Activated B cell treated with CpG ODN at 0.5 μM for 24 hours (primary cell): ENCODE data around the gene SPEF1. TPM values are rescaled to one million over a fixed set of nuclear protein-coding genes. Genes with fewer than 3 reads are reported as not detected.
"Not testable (repeated sequence)": the region's sequence is repeated elsewhere in the genome, so short reads cannot be mapped to it uniquely, and the experiment has no call there.

Experiments used
- ATAC-seq: fragments of 200-7000 bp; cut with Tn5 transposase; one replicate; pipeline ENCODE4 v1.10.0; 2021; ENCODE audit warnings: low read depth, mild to moderate bottlenecking, moderate library complexity
- CTCF ChIA-PET: fragments of 350-600 bp; sonication (Branson Sonifier 250); formaldehyde crosslinking; loops from one replicate; lab custom pipeline; 2021; ENCODE audit warnings: antibody characterized with exemption; lab: Charles Lee
- POLR2A ChIA-PET: fragments of 350-600 bp; sonication (Branson Sonifier 250); formaldehyde crosslinking; loops from one replicate; lab custom pipeline; 2021; ENCODE audit warnings: antibody characterized with exemption; lab: Charles Lee
- DNase-seq: peaks from one replicate; pipeline ENCODE4 v3.0.0; 2022
- H3K27ac Mint-ChIP-seq: one replicate; pipeline ENCODE4 v1.8.0; 2020; ENCODE audit warnings: mixed read lengths
- H3K27me3 Mint-ChIP-seq: one replicate; pipeline ENCODE4 v1.8.0; 2021; ENCODE audit warnings: mixed read lengths
- H3K36me3 Mint-ChIP-seq: one replicate; pipeline ENCODE4 v1.8.0; 2021; ENCODE audit warnings: low read depth, mixed read lengths
- H3K4me1 Mint-ChIP-seq: one replicate; pipeline ENCODE4 v1.8.0; 2021; ENCODE audit warnings: mixed read lengths
- H3K4me3 Mint-ChIP-seq: one replicate; pipeline ENCODE4 v1.8.0; 2020; ENCODE audit warnings: mild to moderate bottlenecking, mixed read lengths
- H3K9me3 Mint-ChIP-seq: one replicate; pipeline ENCODE4 v1.8.0; 2020; ENCODE audit warnings: mixed read lengths
- CTCF ChIP-seq: fragments of 200-600 bp; IDR thresholded peaks from one replicate; pipeline ENCODE4 v1.8.0; 2022; ENCODE audit warnings: antibody characterized with exemption, mild to moderate bottlenecking
- intact Hi-C: fragments of 100-400 bp; cut with micrococcal nuclease; formaldehyde crosslinking; loops from one replicate; pipeline ENCODE4 v1.15.1; 2024
- total RNA-seq: library from RNA; stranded (reverse); gene quantifications from 2 replicates; pipeline ENCODE4 v1.2.3, GENCODE V29; 2022

SPEF1 gene
- not detected in 2 replicates for total RNA-seq

- peaks cover 49% of the 10 kb centered on the region for H3K4me1 Mint-ChIP-seq
- ChIA-PET POLR2A (interaction anchor here (0.6 to 2.5 kb wide), 8 partner anchors 9 to 114 kb away, joined by 3 to 16 read pairs (median 6); partner anchors contain the start of genes ADISSP and AP5S1), CTCF (interaction anchor here (0.8 to 1.0 kb wide), 3 partner anchors 12 to 304 kb away, joined by 3 to 5 read pairs (median 3); no protein-coding TSS in a partner anchor)
- TF ChIP-seq CTCF: no peak
- intact Hi-C loops: loop anchor here (1.0 kb wide), 1 partner anchor 13 kb away; no protein-coding TSS in a partner anchor
- peak within 1 kb of the TSS; percentile 79 for H3K4me3 Mint-ChIP-seq
- peak within 1 kb of the TSS; percentile 74 for H3K27ac Mint-ChIP-seq
- no peaks in the 10 kb centered on the region for H3K9me3 Mint-ChIP-seq
- peaks cover 7% of the 10 kb centered on the region for H3K36me3 Mint-ChIP-seq
- ATAC-seq (peak; percentile 67), DNase-seq (no peak)
- peaks cover 2% of the 10 kb centered on the region for H3K27me3 Mint-ChIP-seq
These were observed at the start of gene SPEF1 for GRCh38 chr20:3781153-3781910. TSS of gene SPEF1 (minus strand) at chr20:3781448. CDS start at chr20:3781287, 161 bp downstream.

- CTCF ChIA-PET, DNase-seq, POLR2A ChIA-PET, H3K4me3 Mint-ChIP-seq, H3K27ac Mint-ChIP-seq, intact Hi-C loops, H3K9me3 Mint-ChIP-seq, H3K4me1 Mint-ChIP-seq, H3K27me3 Mint-ChIP-seq, ATAC-seq: not testable (repeated sequence)
- H3K36me3 Mint-ChIP-seq: peaks cover 29% of the 10 kb centered on the region
These were observed 48.6 kb upstream of the SPEF1 start for GRCh38 chr20:3829891-3830290.

GRCh38 chr20:3828798-3829197 lies 47.5 kb upstream of the SPEF1 start:
- intact Hi-C loops: no loop called here
- ATAC-seq: no peak
- Mint-ChIP-seq H3K27me3 (no peaks in the 10 kb centered on the region), H3K4me3 (no peak overlapping the region), H3K9me3 (no peaks in the 10 kb centered on the region), H3K27ac (no peak overlapping the region), H3K36me3 (peaks cover 39% of the 10 kb centered on the region), H3K4me1 (peaks cover 9% of the 10 kb centered on the region)
- ChIA-PET CTCF (no interaction called here), POLR2A (no interaction called here)
- TF ChIP-seq CTCF: no peak
- no peak for DNase-seq

GRCh38 chr20:3826420-3826819 lies 45.2 kb upstream of the SPEF1 start:
- Mint-ChIP-seq H3K4me3 (no peak overlapping the region), H3K4me1 (peaks cover 14% of the 10 kb centered on the region), H3K27ac (no peak overlapping the region), H3K27me3 (no peaks in the 10 kb centered on the region), H3K9me3 (no peaks in the 10 kb centered on the region), H3K36me3 (peaks cover 55% of the 10 kb centered on the region)
- ChIA-PET POLR2A (interaction anchor here (0.6 kb wide), 1 partner anchor 25 kb away, joined by 3 read pairs; no protein-coding TSS in a partner anchor), CTCF (no interaction called here)
- intact Hi-C loops: no loop called here
- TF ChIP-seq CTCF: no peak
- DNase-seq: no peak
- ATAC-seq: no peak

- ChIA-PET CTCF (no interaction called here), POLR2A (no interaction called here)
- H3K27me3 Mint-ChIP-seq: no peaks in the 10 kb centered on the region
- no peak overlapping the region for H3K27ac Mint-ChIP-seq
- ATAC-seq: no peak
- H3K4me3 Mint-ChIP-seq: no peak overlapping the region
- peaks cover 55% of the 10 kb centered on the region for H3K36me3 Mint-ChIP-seq
- H3K9me3 Mint-ChIP-seq: no peaks in the 10 kb centered on the region
- no peak for DNase-seq
- intact Hi-C loops: no loop called here
- no peak for TF ChIP-seq CTCF
- H3K4me1 Mint-ChIP-seq: peaks cover 21% of the 10 kb centered on the region
These were observed 44.3 kb upstream of the SPEF1 start for GRCh38 chr20:3825526-3825925.
